Activated T-cell treated with anti-CD3 and anti-CD28 coated beads, Interleukin-2, amount 50 U/mL, for 48 hours (primary cell): ENCODE data around the gene SIGLEC1.

ENCODE experiments used
- DNase-seq, 2 experiments: peaks; one replicate each; pipeline ENCODE4 v3.0.0-alpha.2; 2020

Gene SIGLEC1

DNA sequence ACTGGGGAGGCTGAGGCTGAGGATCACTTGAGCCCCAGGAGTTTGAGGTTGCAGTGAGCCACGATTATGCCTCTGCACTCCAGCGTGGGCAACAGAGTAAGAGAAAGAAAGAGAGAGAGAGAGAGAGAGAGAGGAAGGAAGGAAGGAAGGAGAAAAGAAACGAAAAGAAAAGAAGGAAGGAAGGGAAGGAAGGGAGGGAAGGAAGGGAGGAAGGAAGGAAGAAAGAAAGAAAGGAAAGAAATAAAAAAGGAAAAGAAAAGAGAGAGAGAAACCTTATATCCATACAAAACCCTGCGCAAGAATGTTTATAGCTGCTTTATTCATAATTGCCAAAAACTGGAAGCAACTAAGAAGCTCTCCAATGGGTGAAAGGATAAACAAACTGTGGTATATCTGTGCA is 12.0 kb upstream of the SIGLEC1 start:
- no peak for DNase-seq

DNA sequence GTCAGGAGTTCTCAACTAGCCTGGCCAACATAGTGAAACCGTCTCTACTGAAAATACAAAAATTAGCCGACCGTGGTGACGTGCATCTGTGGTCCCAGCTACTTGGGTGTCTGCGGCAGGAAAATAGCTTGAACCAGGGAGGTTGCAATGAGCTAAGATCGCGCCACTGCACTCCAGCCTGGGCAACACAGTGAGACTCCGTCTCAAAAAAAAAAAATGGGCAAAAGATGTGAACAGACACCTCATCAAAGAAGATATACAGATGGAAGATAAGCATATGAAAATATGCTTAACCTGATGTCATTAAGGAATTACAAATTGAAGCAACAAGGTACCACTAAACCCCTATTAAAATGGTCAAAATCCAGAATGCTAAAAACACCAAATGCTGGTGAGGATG is 10.9 kb upstream of the SIGLEC1 start:
- no peak for DNase-seq

DNA sequence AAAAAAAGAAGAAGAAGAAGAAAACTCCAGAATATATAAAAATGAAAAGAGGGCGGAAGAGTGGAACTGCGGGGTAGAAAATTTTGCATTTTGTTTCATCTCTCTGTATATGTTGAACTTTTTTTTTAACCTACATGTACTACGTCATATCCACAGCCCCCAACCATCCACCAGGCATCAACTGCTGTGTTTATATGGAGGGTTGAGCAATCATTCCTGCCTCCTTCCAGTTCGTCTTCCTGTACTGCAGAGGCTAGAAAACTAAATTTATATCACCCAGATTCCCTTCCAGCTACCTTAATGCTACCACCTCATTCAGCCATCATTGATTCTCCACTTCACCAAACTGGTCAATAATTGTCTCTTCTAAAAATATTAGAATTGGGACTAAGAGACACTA is 9.5 kb upstream of the SIGLEC1 start:
- DNase-seq = no peak

DNA sequence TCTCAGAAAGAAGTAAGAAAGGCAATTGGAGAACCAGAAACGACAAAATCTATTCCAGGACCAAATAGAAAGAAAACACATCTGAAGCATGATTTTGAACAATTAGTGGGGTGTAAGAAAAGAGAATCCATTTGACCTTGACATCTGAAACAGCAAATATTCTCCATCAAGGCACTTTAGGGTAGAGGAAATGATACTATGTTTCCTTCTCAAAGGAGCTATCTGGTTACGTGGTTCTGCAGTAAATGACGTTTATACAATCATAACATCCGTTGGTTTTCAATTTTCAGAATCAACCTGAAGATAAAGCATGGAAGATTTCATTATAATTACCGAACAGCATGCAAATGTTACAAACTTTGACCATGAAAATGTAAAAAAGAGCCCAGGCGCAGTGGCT is 8.2 kb upstream of the SIGLEC1 start:
- no peak for DNase-seq

DNA sequence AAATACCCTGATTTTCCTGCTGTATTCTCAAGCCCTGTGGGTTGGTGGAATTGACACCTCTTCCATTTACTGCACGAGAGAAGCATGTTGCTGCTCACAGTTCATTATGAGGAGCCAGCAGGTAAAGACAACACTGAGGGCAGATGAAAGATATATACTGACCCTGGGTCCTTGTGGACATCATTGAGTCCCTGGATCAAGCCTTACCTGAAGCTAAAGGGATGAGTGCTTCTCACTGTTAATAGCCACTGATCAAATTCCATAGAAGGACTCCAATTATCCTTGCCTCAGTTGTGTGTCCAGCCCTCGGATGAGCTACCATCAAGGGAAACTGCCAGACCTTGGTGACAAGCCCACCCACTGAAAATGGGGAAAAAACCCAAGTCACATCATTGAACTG is 7.7 kb upstream of the SIGLEC1 start:
- DNase-seq = no peak

DNA sequence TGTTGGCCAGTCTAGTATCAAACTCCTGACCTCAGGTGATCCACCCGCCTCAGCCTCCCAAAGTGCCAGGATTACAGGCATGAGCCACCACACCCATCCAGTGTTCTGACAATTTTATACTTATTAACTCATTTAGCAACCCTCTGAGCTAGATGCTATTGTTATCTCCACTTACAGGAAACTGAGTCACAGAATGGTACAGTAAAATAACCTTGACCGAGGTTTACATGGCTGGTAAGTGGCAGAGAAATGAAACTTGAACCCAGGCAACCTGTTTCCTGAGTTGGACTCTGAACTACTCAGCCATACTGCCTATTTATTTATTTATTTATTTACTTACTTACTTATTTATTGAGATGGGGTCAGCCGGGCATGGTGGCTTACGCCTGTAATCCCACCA is 6.6 kb upstream of the SIGLEC1 start:
- DNase-seq = no peak

DNA sequence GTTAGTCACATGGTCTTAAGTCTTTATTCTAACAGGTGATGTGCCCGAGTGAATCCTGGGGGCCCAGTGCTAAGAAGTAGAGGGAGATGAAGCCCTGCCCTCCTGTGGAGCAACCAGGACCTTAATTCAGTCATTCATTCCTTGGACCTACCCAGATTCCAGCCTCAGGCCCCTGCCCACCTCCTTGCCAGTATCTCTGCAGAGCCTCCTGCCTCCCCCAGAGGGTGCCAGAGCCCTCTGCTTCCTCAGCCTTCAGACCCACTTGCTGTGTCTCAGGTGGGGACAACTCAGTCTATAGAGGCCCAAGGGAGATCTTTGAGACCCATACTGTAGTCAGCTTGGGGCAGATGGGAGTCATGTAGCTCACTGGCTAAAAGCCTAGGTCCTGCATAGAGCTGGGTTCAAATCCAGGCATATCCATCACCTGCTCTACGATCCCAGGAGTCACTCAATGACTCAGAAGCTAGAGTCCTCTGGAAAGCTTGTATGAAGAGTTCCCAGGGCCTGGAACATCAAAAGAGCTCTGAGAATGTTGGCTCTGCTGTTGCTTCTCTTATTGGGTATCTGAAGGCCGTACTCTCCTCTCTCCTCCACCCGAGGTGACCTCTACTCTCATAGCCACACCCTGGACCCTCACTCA is 3.9 kb upstream of the SIGLEC1 start:
- peak; percentile 39 to 48 for DNase-seq

DNA sequence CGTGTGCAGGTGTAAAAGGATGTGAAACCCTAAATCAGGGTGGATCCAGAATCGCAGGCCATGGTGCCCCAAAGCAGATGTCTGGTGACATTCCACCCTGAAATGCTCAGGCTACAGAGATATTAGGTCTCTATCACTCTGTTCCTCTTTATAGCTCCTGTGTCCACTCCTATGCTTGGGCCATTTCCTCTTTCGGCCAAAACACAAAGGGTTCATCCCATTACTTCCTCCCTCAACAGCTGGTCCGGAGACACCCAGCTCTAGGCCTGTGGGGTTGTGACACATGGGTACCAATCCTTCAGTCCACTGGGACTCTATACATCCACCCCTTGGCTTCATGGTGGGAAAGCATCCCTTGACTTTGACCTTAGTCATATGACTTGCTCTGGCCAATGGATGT is 1.7 kb upstream of the SIGLEC1 start:
- no peak for DNase-seq

DNA sequence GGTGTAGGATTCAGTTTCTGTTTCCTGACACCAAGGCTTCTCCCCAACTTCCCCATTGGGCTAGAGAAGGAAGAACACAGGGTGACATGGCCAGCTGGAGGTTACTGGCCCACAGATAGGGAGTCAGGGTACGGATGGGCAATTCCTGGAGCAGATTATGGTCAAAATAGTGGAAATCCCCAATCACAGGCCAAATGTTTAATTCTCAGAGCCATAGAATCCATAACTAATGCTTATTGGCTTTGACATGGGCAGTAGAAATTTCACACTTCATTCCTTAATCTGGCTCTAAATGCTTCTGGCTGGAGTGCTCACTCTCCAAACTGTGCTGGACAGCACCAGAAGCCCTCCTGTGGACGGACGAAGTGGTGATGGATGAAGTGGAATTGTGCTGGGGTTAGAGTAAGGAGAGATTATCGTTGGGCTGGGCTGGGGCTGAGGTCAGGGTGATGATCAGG is 887 bp downstream of the SIGLEC1 start:
- no peak for DNase-seq

DNA sequence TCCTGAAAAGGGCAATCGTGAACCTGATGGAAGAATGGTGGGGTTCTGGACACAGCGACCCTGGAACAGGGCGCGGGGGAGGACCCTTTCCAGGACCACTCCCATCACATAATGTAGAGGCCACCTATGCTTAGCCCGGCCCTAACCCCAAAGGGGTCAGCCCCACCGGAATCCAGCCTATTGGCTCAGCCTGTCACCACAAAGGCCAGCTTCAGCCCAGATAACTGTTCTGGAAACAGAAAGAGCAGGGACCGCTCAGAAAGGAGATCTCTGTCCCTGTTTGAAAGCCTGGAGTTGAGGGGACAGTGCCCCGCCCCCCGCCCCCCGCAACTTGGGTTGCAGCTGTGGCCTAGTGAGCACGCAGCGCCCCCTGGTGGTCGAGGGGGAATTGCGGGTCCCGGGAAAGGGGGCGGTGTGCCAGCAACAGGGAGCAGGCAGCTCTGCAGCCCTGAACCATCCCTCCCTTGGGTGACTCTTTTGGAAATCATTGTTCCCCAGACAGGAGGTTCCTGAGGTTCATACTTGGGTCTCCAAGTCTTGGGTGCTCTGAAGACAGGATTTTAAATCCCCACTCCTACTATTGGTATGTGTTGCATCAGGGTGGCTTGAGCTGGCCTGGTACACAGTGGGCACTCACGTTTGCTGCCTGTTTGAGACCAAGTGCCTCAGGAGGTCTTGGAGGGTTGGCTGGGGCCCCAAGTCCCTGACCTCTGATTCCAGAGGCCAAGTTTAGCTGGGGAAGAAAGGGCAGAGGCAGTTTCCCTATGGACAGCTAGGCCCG is 1.5 kb downstream of the SIGLEC1 start:
- peak; percentile 88 to 89 for DNase-seq

DNA sequence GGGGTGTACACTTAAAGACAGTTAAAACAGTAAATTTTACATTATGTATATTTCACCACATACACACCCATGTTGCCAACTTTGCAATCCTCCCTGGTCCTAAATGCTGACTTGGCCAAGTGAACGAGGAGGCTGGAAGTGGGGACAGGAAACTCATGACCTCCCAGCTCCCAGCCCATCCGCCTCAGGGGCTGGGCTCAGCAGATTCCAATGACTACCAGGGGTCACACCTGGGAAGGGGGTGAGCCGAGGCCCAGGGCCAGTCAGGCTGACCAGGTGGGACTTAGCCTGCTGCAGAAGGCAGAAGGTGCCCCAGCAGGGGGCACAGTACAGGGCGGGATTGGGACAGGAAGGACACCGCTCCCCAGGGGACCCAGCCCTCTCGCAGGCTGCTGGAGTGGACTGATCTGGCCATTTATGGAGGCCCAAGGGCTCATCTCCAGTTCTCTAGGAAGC is 2.4 kb downstream of the SIGLEC1 start:
- DNase-seq = no peak

DNA sequence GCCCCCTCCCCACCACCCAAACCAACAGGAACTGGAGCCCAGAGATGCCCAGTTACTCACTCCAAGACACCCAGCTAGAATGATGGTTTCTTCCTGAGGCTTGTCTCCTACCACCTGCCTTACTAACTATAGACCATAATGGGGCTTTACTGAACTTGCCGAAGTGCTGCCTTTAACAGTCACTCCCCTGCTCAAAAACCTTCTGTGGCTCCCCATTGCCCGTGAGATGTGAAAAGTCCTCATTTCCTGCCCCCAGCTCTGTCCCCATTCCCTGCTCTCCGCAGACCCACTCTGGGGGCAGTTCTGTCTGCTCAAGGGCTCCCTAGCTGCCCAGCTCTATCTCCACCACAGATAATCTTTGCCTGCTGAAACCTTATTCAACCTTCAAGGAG is 4.9 kb downstream of the SIGLEC1 start:
- DNase-seq = no peak

DNA sequence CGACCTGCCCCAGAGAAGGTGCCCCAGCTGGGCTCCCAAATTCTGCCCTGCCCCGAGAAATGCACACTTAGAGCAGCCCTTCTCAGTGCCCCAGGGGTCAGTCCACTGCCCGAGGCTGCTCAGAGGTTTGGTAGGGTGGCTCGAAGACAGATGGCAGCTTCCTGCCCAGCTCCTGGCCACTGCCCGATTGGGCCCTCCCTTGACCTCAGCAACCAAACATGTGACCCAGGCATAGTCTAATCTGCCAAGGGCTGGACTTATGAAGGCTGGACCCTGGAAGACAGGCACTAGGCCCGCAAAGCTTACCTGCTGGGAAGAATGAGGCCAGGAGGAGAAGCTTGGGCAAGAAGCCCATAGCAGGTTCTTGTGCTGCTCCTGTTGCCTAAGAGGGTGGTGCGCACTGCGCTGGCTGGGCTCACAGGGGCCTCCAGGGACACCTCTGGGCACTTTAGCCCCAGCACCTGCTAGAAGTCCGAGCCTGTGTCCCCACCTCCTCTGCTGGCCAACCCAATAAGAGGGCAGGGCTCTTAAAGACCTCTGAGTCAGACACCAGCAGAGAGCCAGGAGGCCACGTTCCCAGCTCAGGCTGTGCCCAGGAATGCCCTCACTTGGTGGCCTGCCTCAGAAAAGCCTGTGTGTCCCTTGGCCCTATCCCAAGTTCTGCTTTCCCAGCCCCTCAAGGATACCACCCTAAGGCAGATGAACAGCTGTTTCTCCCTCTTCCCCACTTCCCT is 5.5 kb downstream of the SIGLEC1 start:
- no peak for DNase-seq

DNA sequence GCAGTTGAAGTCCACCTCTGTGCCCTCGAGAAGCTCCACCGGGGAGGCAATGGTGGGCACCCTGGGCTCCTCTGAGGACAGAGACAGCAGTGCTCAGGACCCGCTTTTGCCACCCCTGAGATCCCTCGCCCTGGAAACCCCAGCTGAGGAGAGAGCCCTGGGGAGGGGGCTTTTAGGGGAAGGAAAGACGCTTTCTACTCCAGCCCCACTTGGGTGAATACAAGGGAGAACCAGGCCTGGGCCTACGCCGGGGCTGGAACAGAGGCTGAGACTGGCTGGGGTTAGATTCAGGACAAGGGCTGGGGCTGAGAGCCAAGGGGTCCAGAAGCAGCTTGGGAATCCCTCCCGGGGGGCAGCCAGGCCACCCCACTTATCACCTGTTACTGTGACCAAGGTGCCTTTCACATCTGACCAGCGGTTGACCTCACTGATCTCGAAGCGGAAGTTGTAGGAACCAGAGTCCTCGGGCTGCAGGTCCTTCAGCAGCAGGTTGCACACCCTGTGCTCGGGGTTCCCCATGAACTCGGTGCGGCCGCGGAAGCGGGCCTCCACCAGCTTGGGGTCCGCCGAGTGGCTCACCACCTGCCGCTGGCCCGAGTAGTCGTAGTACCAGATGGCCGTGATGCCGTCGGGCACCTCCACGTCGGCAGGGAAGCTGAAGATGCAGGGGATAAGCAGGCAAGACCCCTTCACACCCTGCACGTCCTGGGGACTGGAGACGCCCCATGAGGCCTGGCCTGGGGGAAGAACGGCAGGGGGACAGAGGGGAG is 6.2 kb downstream of the SIGLEC1 start:
- DNase-seq = no peak

DNA sequence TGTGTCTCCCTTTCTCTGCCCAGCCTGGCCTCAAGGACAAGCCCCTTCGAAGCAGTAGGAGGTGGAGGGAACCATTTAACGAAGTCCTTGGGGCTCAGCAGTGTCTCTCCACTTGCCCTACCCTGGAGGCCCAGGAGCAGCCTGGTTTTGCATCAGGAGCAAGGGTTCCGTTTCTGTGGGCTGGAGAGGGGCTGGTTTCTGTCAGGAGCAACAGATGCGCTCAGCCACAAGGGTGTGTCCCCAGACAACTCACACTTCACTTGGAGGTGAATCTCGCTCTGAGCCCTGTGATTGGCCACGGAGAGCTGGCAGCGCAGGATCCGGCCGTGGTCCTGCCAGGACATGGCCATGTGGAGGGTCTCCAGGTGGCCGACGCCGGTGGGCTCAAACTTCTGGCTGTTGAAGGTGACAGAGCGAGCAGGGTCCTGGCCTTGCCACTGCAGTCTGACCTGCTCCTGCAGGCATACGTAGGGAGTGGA is 6.9 kb downstream of the SIGLEC1 start:
- DNase-seq = no peak

DNA sequence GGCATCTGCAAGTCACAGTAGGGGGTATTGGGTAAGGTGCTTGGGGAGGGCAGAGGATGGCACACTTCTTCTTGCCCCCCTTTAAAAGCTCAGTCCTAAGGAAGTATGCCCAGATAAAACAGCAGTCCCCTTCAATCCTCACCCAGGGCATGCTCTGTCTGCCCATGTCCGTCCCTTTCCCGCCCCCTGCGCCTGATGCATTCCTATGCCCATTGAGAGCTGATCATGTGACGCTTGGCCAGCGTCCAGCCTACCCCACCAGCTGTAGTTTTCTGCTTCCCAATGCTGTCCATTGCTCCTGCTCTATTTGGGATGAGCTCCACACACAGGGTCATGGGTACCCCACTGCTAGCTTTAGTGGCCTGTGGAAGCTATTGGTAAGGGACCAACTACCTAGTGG is 8.3 kb downstream of the SIGLEC1 start:
- no peak for DNase-seq

DNA sequence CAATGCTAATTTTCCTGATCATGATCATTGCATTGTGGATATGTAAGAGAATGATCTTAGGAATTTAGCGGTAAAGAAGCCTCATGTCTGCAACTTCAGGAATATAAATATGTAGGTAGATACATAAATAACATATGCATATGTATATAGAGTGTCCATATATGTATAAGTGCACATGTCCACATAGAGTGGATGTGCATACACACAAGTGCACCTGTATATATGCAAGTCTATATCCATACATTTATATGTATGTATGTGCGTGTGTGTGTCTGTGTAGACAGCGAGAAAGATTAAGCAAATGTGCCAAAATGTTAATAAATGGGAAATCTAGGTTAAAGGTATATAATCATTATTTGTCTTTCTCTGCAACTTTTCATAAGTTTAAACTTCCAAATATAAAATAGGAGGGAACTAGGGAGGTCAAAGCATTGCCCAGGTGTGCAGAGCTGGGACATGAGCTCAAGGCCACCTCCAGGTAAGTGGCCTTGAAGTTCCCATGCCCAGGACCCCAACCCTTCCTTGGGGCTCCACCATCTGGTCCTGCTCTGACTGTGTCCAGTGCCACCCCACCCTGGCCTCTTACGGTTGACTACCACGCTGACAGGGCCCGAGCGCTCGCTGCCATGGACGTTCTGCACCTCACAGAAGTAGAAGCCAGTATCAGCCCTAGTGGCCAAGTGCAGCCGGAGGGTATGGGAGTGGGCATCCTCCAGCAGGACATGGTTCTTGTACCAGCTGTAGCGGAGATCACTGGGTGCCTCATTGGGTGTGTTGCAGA is 9.6 kb downstream of the SIGLEC1 start:
- no peak for DNase-seq

DNA sequence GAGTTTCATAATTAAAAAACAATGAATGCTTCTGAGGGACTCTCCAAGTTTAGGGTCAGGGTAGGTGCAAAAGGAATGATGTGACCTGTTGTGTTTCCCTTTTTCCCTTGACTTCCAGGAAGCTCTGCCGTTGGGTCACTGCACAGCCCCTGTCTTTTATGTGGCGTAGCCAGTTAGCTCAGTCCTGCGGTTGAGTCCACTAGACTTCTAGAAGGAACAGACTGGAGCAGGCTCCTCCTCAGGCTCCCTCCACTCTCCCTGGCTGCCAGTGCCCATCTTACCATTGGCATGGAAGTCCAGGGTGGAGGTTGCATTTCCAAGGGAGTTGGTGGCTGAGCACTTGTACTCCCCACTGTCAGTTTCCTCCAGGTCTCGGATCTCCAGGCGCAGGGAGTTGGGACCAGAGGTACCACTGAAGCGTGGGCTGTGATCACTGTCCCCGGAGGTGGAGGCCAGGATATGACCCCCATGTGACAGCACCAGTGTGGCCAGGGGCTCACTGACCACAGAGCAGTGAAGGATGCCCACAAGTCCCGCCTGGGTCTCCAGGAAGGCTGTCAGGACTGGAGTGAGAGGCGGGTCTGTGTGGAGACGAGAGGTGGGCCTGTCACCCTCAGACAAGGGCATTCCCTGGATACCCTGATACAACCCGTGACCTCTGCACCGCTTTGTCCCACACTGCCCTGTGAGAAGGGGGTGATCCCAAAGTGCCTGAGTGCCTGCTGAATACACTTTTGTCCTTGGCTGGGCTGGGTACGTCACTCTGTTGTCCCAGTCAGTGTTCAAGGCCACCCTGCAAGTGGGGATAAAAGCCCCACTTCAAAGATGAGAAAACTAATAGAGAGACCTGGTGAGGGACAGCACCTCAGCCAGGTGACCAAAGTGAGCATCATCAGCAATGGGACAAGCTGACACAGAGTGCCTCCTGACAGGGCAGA is 11.1 kb downstream of the SIGLEC1 start:
- no peak for DNase-seq

DNA sequence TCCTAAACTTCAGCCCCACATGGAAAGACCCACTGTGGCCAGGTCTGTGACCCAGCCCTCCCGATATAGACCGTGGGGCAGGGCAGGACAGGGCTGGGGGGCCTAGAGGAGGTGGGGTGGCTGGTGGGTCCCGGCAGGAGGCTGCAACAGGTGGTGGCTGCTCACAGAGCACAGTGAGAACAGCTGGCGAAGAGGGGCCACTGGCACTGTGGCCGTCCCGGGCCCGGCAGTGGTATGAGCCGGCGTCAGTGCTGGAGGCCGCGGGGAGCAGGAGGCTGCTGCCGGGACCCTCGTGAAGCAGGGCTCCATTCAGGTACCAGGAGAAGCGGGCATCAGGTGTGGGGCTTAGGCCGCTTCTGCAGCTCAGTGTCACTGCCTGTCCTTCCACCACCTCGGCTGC is 13.4 kb downstream of the SIGLEC1 start:
- no peak for DNase-seq

DNA sequence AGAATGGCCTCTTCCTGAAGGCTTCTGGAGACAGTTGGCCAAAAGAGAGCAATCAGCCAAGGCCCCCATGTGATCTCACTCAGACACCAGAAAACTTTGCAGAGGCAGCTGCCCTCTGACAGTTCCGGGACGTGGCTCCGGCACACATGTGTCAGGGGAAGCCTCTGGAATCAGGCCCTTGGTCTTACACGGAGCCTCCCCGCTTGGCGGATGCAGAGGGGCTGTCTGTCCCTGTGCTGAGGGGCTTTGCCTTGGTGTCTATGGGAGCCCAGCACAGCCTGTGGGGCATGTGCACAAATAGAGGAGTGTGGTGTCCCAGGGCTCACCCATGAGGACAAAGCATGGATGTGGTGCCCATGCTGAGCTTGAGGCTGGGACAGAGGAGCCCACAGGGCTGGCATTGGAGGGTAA is 13.8 kb downstream of the SIGLEC1 start:
- no peak for DNase-seq
